Medulla oblongata (tissue), 1 donor: ENCODE data around the gene FAM193A.
A peak's percentile ranks its signal among the peaks of the same experiment; 100 is the strongest.
"Not testable (repeated sequence)": the region's sequence is repeated elsewhere in the genome, so short reads cannot be mapped to it uniquely, and the experiment has no call there.

Experiments
- DNase-seq: peaks from one replicate; pipeline ENCODE4 v3.0.0-alpha.2; 2015; ENCODE audit errors: extremely low spot score

The FAM193A gene

GRCh38 chr4:2750719-2751605 is 214.5 kb downstream of the FAM193A start:
- no peak for DNase-seq

GRCh38 chr4:2753436-2753835 is 217.0 kb downstream of the FAM193A start:
- DNase-seq = no peak

GRCh38 chr4:2754848-2755819 is 218.7 kb downstream of the FAM193A start:
- DNase-seq = no peak

GRCh38 chr4:2755821-2756690 is 219.6 kb downstream of the FAM193A start, which contains the start of gene TNIP2:
TSS of gene TNIP2 (minus strand) at chr4:2756336. CDS start at chr4:2756289, 47 bp downstream.
- peak; percentile 68 for DNase-seq

GRCh38 chr4:2756691-2757350 is 220.4 kb downstream of the FAM193A start:
- DNase-seq = no peak

GRCh38 chr4:2757426-2757825 is 221.0 kb downstream of the FAM193A start:
- DNase-seq = no peak

- no peak for DNase-seq
Measured at GRCh38 chr4:2761035-2761923, 224.8 kb downstream of the FAM193A start.

GRCh38 chr4:2762048-2762447 is 225.6 kb downstream of the FAM193A start:
- no peak for DNase-seq

- not testable (repeated sequence) for DNase-seq
Measured at GRCh38 chr4:2762486-2763370, 226.3 kb downstream of the FAM193A start.

GRCh38 chr4:2763511-2763967 is 227.1 kb downstream of the FAM193A start:
- DNase-seq = no peak

DNA sequence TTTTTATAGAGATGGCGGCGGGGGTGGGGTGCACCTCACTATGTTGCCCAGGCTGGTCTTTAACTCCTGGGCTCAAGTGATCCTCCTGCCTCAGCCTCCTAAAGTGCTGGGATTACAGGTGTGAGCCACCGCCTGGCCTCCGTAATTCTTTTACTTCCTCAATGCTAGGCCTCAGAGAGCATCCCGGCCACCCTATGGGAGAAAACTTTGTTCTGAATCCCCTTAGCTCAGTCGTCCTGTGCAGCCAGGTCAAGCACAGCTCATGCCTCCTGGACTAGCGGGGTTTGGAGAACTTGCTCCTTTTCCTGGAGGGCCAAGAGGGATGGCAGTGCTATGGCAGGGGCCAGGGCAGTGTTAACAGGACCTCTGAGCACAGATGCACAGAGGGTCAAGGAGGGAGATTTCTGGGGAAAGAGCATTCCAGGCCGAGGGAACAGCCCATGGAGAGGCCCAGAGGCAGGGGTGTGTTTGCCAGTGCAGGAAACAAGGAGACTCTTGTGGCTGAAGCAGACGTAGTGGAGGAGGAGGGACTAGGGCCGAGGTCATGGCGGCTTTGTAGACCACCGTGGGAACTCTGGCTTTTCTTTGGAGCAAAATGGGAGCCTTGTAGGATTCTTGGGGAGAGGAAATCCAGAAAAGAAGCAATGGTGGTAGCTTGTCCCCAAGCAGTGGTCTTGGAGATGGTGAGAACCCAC is 229.5 kb downstream of the FAM193A start:
- DNase-seq = no peak

GRCh38 chr4:2767046-2767704 is 230.7 kb downstream of the FAM193A start:
- no peak for DNase-seq

GRCh38 chr4:2767705-2768074 is 231.2 kb downstream of the FAM193A start:
- DNase-seq = no peak

GRCh38 chr4:2768124-2768523 is 231.7 kb downstream of the FAM193A start:
- DNase-seq = no peak

DNA sequence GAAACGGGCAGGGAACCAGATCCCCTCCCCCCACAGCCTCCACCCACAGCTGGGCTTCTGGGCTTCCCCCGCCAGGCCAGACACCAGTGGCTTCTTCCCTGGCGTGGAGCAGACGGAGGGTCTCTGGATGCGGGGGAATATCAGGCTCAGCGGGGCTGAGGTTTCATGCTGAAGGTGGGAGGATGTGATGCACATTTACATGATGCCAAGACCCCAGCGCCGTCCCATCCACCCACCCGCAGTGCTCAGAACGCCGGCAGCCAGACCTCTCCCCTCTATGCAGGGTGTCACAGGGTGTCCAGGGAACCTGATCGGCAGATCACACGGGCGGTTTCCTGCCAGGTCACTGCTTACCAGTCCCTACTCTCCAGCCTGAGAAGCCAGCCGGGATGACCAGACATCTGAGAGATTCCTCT is 232.5 kb downstream of the FAM193A start:
- DNase-seq = no peak

DNA sequence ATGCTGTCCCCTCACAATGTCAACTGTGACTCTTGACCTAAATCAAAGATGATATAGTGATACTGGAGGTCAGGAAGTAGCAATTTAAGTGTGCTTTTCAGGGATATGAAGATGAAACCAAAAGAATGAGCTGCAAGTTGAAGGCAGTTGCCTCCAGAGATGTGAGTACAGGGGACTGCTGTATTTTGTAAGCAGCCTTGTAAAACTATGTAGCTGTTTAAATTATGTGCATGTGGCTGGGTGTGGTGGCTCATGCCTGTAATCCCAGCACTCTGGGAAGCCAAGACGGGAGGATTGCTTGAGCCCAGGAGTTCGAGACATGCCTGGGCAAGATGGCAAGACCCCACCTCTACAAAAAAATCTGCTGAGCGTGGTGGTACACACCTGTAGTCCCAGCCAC is 234.8 kb downstream of the FAM193A start:
- DNase-seq = no peak

DNA sequence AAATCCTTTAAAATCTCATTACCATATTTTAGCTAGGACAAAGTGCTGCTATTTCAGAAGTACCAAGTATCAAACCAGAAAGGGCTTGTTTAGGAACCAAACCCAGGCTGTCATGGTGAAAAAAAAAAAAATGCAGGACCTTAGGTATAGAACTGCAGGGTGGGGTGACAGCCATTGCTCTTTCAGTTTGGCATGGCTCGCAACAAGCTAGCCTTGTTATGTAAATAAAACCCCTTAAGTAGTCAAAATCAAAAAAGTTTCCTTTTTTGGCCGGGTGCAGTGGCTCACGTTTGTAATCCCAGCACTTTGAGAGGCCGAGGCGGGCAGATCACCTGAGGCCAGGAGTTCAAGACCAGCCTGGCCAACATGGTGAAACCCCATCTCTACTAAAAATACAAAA is 244.2 kb downstream of the FAM193A start:
- not testable (repeated sequence) for DNase-seq

DNA sequence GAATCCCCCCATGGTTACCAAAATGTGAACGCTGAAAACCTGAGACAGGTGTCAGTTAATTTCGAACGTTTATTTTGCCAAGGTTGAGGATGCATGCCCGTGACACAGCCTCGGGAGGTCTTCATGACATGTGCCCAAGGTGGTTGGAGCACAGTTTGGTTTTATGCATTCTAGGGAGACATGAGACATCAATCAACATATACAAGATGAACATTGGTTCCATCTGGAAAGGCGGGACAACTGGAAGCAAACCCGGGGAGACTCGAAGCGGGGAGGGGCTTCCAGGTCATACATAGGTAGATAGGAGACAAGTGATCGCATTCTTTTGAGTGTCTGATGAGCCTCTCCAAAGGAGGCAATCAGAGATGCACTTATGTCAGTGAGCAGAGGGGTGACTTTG is 245.5 kb downstream of the FAM193A start:
- DNase-seq = no peak
